Measurements from ENCODE around the gene HSPH1.

HSPH1 gene

GRCh38 chr13:31092646-31093045 is 69.1 kb downstream of the HSPH1 start:
- H3K4me3 ChIP-seq (ENCODE audit: low read depth, low read length): no peak overlapping the region
- TF ChIP-seq CTCF (IDR thresholded peaks at IDR 0.05; ENCODE audit: low read depth, low read length, missing control alignments): no peak
- DNase-seq (ENCODE audit: low read depth): no peak

DNA sequence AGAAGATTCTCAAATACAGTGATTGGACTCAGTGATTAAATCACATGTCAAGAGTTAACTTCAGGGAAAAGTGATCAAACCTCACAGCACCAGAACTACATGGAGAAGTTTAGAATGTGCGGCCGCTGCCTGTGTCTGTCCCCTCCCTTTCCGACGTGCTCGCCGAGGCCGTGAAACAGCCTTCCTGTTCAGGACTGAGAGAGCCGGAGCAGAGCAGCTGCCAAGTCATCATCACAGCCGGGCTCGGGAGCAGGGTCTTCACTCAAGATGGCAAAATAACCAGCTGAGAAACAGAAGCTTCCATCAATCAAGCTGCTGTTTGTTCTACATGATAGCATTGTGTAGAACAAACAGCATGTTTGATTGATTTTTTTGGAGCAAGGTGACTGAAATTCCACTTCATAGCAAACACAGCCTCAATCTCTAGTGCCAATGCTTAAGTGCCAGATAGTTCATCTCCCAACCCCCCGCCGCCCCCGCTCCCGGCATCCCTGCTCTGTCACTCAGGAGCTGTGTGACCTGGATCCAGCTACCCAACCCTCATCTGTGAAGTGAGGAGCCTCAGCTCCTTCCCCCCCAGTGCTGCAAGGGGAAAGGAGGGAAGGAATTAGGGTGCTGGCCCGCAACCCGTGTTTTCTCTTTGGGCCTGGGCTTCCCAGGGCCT is 70.6 kb downstream of the HSPH1 start:
- no peak overlapping the region for H3K4me3 ChIP-seq (ENCODE audit: low read depth, low read length)
- TF ChIP-seq CTCF (IDR thresholded peaks at IDR 0.05; ENCODE audit: low read depth, low read length, missing control alignments): no peak
- no peak for DNase-seq (ENCODE audit: low read depth)

- DNase-seq (ENCODE audit: low read depth): no peak
- H3K4me3 ChIP-seq (ENCODE audit: low read depth, low read length): no peak overlapping the region
- no peak for TF ChIP-seq CTCF (IDR thresholded peaks at IDR 0.05; ENCODE audit: low read depth, low read length, missing control alignments)
These were observed 71.6 kb downstream of the HSPH1 start for GRCh38 chr13:31090096-31090495.

- no peak for TF ChIP-seq CTCF (IDR thresholded peaks at IDR 0.05; ENCODE audit: low read depth, low read length, missing control alignments)
- no peak overlapping the region for H3K4me3 ChIP-seq (ENCODE audit: low read depth, low read length)
- no peak for DNase-seq (ENCODE audit: low read depth)
These were observed 72.1 kb downstream of the HSPH1 start for GRCh38 chr13:31089649-31090048.

- H3K4me3 ChIP-seq (ENCODE audit: low read depth, low read length): no peak overlapping the region
- TF ChIP-seq CTCF (IDR thresholded peaks at IDR 0.05; ENCODE audit: low read depth, low read length, missing control alignments): no peak
- DNase-seq (ENCODE audit: low read depth): no peak
These were observed 72.8 kb downstream of the HSPH1 start for GRCh38 chr13:31088826-31089420.

Data from GM12864 (cell line).